Muscle of arm (tissue), 14 donors: ENCODE results near the gene MON1A. TPM values are rescaled to one million over a fixed set of nuclear protein-coding genes. Genes with fewer than 3 reads are reported as not detected.
"Not testable (repeated sequence)": the region's sequence is repeated elsewhere in the genome, so short reads cannot be mapped to it uniquely, and the experiment has no call there.

ENCODE experiments used
- DNase-seq: peaks from one replicate; pipeline ENCODE4 v3.0.0-alpha.2; 2013
- long read RNA-seq, 11 donors: transcript quantifications; one replicate each; lab custom pipeline, GENCODE V29; 2026
- polyA plus RNA-seq, 12 donors: library from polyadenylated mRNA; unstranded; fragments of 120-200 nt; gene quantifications; one replicate each; pipeline ENCODE4 v1.2.1, GENCODE V29; 2013; ENCODE audit not compliant: insufficient read length in 12 of 12

The MON1A gene
- 10 to 100 TPM in 1 of 12 donors, 1 to 10 TPM in 9, not detected in 2; 4.7 to 10.3 (median 5.7) TPM for polyA plus RNA-seq
- long read RNA-seq, donor 1, partial matches to known transcripts = 0 of 2 reads
- long read RNA-seq, donor 1, other reads (novel, unspliced or antisense) = 0 of 2 reads
- long read RNA-seq, donor 2, partial matches to known transcripts = 0 of 2 reads
- long read RNA-seq, donor 2, other reads (novel, unspliced or antisense) = 0 of 2 reads
- long read RNA-seq, donor 3, partial matches to known transcripts = 0 of 1 reads
- long read RNA-seq, donor 3, other reads (novel, unspliced or antisense) = 0 of 1 reads
- long read RNA-seq, donor 4, partial matches to known transcripts = 0 of 1 reads
- long read RNA-seq, donor 4, other reads (novel, unspliced or antisense) = 0 of 1 reads
- long read RNA-seq, donor 5, partial matches to known transcripts = 198 of 201 reads
- long read RNA-seq, donor 5, other reads (novel, unspliced or antisense) = 0 of 201 reads
- long read RNA-seq, donor 6, partial matches to known transcripts = 18 of 22 reads
- long read RNA-seq, donor 6, other reads (novel, unspliced or antisense) = 0 of 22 reads
- long read RNA-seq, donor 7, partial matches to known transcripts = 0 of 1 reads
- long read RNA-seq, donor 7, other reads (novel, unspliced or antisense) = 0 of 1 reads
- long read RNA-seq, donor 8, partial matches to known transcripts = 0 of 1 reads
- long read RNA-seq, donor 8, other reads (novel, unspliced or antisense) = 0 of 1 reads
- long read RNA-seq, donor 9 = 0 reads
- long read RNA-seq, donor 10, partial matches to known transcripts = 0 of 2 reads
- long read RNA-seq, donor 10, other reads (novel, unspliced or antisense) = 0 of 2 reads
- long read RNA-seq, donor 11, partial matches to known transcripts = 0 of 3 reads
- long read RNA-seq, donor 11, other reads (novel, unspliced or antisense) = 0 of 3 reads

DNA sequence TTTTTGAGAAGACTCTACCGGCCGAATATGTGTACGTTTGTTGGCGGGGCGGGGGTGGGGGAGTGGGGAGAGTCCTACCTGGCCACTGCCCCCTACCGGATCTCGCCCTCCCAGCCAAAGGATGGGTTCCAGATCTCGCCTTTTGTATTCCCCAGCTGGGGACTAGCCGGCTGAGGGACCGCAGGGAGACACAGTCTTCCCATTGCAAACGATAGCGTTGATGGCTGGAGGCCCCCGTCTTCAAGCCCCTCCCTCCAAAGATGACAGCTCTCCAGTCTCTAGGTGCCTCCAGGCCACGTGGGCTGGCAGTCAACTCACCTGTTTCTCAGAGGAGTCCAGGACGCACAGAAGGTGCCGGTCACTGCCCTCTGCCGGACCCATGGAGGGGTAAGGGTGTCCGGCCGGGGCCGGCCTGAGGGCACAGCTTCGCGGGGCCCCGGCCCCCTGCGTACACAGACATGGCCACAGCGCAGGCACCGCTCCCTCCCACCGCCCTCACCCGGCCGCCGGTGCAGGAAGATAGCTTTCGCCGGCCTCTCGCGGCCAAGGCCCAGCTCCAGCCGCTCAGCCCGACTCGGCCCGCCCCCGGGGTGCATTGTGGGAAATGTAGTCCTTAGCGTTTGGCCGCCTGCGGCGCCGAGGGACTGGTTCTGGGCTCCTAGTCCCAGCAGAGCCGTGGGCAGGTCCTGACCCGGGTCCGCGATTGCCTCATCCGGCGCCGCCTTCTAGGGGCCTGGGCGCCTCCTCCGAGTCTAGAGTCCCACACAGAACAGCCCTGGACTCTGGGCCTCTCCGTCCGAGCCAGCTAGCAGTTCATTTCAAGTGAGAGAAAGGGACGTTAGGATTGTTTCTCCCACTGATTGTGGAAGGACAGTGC, at the start of gene MON1A:
Gene MON1A (minus strand): TSS at position 521 of the 877 bp plus-strand sequence. CDS start 16,465 bp downstream, outside the sequence.
- DNase-seq = peak; percentile 91

- no peak for DNase-seq
Observed at GRCh38 chr3:49976942-49977341, 47.3 kb upstream of the MON1A start.

DNA sequence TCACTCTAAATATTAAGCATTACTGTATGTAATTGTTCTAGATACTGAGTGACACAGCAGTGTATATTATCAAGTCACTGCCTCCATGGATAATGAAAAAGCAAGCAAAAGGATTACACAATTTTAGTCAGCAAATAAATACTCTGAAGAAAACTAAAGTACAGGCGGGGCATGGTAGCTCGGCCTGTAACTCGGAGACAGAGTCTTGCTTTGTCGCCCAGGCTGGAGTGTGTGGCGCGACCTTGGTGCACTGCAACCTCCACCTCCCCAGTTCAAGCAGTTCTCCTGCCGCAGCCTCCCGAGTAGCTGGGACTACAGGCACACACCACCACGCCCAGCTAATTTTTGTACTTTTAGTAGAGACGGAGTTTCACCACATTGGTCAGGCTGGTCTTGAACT, 43.0 kb upstream of the MON1A start:
- no peak for DNase-seq

DNA sequence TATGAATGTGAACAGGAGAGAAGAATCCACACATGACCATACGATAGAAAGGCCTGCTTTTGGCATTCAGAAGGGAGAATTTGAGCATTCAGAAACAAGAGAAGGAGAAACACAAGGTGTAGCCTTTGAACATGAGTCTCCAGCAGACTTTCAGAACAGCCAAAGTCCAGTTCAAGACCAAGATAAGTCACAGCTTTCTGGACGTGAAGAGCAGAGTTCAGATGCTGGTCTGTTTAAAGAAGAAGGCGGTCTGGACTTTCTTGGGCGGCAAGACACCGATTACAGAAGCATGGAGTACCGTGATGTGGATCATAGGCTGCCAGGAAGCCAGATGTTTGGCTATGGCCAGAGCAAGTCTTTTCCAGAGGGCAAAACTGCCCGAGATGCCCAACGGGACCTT, 38.7 kb upstream of the MON1A start:
- no peak for DNase-seq

GRCh38 chr3:49967291-49967690, 37.7 kb upstream of the MON1A start:
- no peak for DNase-seq

- no peak for DNase-seq
Observed at GRCh38 chr3:49966233-49966942, 36.8 kb upstream of the MON1A start.

DNA sequence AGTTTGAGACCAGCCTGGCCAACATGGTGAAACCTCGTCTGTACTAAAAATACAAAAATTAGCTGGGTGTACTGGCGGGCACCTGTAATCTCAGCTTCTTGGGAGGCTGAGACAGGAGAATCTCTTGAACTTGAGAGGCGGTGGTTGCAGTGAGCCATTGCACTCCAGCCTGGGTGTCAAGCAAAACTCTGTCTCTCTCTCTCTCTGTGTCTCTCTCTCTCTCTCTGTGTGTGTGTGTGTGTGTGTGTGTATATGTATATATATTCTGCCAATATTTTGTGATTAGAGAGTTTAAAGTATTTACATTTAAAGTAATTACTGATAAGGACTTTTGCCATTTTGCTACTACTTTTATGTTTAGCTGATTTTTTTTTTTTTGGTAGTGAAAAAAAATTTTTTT, 26.0 kb upstream of the MON1A start:
- DNase-seq = no peak

DNA sequence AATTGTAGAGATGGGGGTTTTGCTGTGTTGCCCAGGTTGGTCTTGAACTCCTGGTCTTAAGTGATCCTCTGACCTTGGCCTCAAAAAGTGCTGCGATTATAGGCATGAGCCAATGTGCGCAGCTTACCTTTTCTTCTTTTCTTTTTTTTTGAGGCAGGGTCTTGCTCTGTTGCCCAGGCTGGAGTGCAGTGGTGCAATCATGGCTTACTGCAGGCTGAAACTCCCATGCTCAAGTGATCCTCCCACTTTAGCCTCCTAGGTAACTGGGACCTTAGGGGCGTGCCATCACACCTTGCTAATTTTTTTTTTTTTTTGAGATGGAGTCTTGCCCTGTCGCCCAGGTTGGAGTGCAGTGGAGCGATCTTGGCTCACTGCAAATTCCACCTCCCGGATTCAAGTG, 23.3 kb upstream of the MON1A start:
- DNase-seq = no peak

- DNase-seq = no peak
Observed at GRCh38 chr3:49942651-49943050, 13.0 kb upstream of the MON1A start.

- no peak for DNase-seq
Observed at GRCh38 chr3:49940667-49941249, 11.1 kb upstream of the MON1A start.

GRCh38 chr3:49939858-49940666, 10.5 kb upstream of the MON1A start, which contains the start of gene RBM6:
Gene RBM6, plus strand, starts transcription at chr3:49940150. Its CDS starts 22,492 bp downstream, at chr3:49962642.
- peak; percentile 95 for DNase-seq

DNA sequence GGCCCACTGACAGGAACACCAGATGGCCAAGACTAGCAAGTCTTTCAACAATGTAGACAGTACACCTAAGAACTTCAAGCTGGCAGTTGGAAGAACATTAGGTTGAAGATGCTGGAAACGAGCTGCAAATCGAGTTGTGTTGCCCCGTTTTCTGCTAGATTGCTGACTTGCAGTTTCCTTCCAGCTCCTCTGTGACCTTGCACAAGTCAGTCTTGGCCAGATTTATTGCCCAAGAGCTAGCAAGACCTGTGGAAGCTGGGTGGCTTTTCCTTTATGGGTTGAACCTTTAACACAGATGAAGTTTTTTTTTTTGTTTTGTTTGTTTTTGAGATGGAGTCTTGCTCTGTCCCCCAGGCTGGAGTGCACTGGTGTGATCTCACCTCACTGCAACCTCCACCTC, 7.5 kb upstream of the MON1A start:
- no peak for DNase-seq

GRCh38 chr3:49932281-49932680, 2.7 kb upstream of the MON1A start:
- DNase-seq = not testable (repeated sequence)

DNA sequence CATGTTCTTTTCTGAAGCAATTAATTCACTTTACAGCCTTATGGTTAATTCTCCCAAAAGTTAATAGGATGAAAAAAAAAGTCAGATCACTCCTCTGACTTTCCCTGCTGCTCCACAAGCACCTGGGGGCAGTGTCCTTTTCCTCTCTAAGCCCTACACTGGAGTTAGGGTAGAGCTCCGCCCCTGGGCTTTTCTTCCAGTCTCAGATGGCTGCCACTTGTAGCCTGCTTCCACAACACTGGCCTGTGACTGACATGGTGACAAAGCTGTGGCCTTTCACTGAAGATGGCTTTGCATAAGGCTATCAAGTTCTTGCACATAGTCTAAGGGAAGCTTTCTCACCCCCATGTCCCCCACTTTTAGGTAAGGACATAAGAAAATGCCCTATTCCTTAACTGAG, 1.3 kb upstream of the MON1A start:
- no peak for DNase-seq

DNA sequence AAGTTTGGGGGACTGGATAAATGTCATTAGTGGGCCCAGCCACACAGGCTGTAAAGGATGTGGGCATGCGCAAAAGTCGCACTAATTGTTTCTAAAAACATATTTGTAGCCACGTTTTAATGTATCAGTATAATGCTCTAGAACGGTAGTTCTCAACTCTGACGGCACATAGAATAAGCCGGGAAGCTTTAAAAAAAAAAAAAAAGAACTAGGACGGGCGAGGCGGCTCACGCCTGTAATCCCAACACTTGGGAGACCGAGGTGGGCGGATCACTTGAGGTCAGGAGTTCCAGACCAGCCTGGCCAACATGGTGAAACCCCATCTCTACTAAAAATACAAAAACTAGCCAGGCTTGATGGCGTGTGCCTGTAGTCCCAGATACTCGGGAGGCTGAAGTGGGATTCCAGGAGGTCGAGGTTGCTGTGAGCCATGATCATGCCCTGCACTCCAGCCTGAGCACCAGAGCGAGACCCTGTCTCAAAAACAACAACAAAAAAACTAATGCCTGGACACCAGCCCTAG, 618 bp upstream of the MON1A start:
- DNase-seq = no peak

DNA sequence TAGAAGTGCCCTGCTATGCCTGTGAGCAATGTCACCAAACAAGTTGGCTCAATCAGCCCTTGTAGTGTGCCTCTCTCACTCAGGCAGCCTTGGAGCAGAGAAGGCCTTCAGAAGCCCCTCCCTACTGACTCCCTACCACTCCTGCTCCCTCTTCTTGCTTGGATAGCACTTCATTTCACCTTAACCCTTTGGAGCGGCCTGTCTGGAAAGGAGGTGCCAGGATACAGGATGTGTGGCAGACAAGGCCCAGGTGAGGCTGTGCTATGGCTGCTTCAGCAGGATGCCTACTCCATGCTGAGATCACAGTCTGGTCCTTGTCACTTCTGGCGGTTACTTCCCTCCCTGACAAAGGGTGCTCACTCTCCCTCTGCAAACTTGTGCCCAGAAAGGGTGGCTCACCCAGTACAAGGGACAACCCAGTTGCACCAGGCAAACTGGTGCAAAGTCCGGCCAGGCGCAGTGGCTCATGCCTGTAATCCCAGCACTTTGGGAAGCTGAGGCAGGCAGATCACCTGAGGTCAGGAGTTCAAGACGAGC, 1.1 kb downstream of the MON1A start:
- no peak for DNase-seq

- DNase-seq = no peak
Observed at GRCh38 chr3:49927798-49928197, 1.8 kb downstream of the MON1A start.

- DNase-seq = no peak
Observed at GRCh38 chr3:49926117-49926728, 3.4 kb downstream of the MON1A start.

GRCh38 chr3:49925485-49925884, 4.1 kb downstream of the MON1A start:
- no peak for DNase-seq
